Measurements from ENCODE around the gene DDX5. TPM values are rescaled to one million over a fixed set of nuclear protein-coding genes. Genes with fewer than 3 reads are reported as not detected.

Gene DDX5
- polyA plus RNA-seq, 1 of the 3 experiments (the other 2 are of a cell fraction): 1,642 TPM

GRCh38 chr17:64459284-64459747, 46.8 kb downstream of the DDX5 start:
- Histone ChIP-seq H3F3A (replicated peaks; ENCODE audit: insufficient read depth) (no peaks in the 10 kb centered on the region), H3K27ac (ENCODE audit: low read depth in 2 of 2, low read length in 1 of 2) (no peak overlapping the region), H3K79me2 (ENCODE audit: insufficient read depth) (no peaks in the 10 kb centered on the region), H3K27me3 (ENCODE audit: insufficient read depth) (no peaks in the 10 kb centered on the region), H2AFZ (ENCODE audit: low read depth) (no peak overlapping the region), H3K4me3 (ENCODE audit: low read depth in 2 of 2, low read length in 1 of 2) (no peak overlapping the region), H3K4me2 (no peak overlapping the region), H4K20me1 (ENCODE audit: insufficient read depth) (no peaks in the 10 kb centered on the region), H3K4me1 (ENCODE audit: control insufficient read depth in 1 of 2, insufficient read depth in 2 of 2, low read depth in 1 of 2, low read length in 1 of 2) (no peaks in the 10 kb centered on the region), H3K9ac (no peak overlapping the region), H3K9me3 (no peaks in the 10 kb centered on the region), H3K36me3 (replicated peaks in 1 of 2; ENCODE audit: control insufficient read depth in 1 of 2, insufficient read depth in 2 of 2, low read length in 1 of 2) (no peaks in the 10 kb centered on the region), H3K9me2 (no peaks in the 10 kb centered on the region)
- CTCF ChIA-PET: interaction anchor here (2.0 kb wide), 1 partner anchor 39 kb away, joined by 5 read pairs; no protein-coding TSS in a partner anchor
- no peak for DNase-seq
- 85% methylated on average over 6 of the region's 6 CpGs for WGBS (ENCODE audit: low lambda C conversion rate)
- POLR2A ChIA-PET: no interaction called here
- TF ChIP-seq SIN3A (IDR thresholded peaks at IDR 0.05; ENCODE audit: borderline replicate concordance, low read depth, low read length) (no peak), CHD2 (IDR thresholded peaks at IDR 0.05; ENCODE audit: low read length, partially characterized antibody) (no peak)

GRCh38 chr17:64458756-64459155, 47.3 kb downstream of the DDX5 start:
- DNase-seq: no peak
- Histone ChIP-seq H3F3A (replicated peaks; ENCODE audit: insufficient read depth) (no peaks in the 10 kb centered on the region), H4K20me1 (ENCODE audit: insufficient read depth) (no peaks in the 10 kb centered on the region), H3K36me3 (replicated peaks in 1 of 2; ENCODE audit: control insufficient read depth in 1 of 2, insufficient read depth in 2 of 2, low read length in 1 of 2) (no peaks in the 10 kb centered on the region), H2AFZ (ENCODE audit: low read depth) (no peak overlapping the region), H3K4me3 (ENCODE audit: low read depth in 2 of 2, low read length in 1 of 2) (no peak overlapping the region), H3K4me1 (ENCODE audit: control insufficient read depth in 1 of 2, insufficient read depth in 2 of 2, low read depth in 1 of 2, low read length in 1 of 2) (no peaks in the 10 kb centered on the region), H3K79me2 (ENCODE audit: insufficient read depth) (no peaks in the 10 kb centered on the region), H3K9ac (no peak overlapping the region), H3K4me2 (no peak overlapping the region), H3K27me3 (ENCODE audit: insufficient read depth) (no peaks in the 10 kb centered on the region), H3K9me2 (no peaks in the 10 kb centered on the region), H3K9me3 (no peaks in the 10 kb centered on the region), H3K27ac (ENCODE audit: low read depth in 2 of 2, low read length in 1 of 2) (no peak overlapping the region)
- ChIA-PET POLR2A (no interaction called here), CTCF (interaction anchor here (2.0 kb wide), 1 partner anchor 39 kb away, joined by 5 read pairs; no protein-coding TSS in a partner anchor)
- no peak for TF ChIP-seq RCOR1 (IDR thresholded peaks at IDR 0.05; ENCODE audit: low read length)
- no peak for TF ChIP-seq JUND (IDR thresholded peaks at IDR 0.05)
- no peak for TF ChIP-seq YY1 (IDR thresholded peaks at IDR 0.05; ENCODE audit: low read depth)
- no peak for TF ChIP-seq USF1 (IDR thresholded peaks at IDR 0.05; ENCODE audit: borderline replicate concordance, low read depth)
- TF ChIP-seq NRF1 (IDR thresholded peaks at IDR 0.05; ENCODE audit: low read depth, low read length): no peak
- TF ChIP-seq MAX (IDR thresholded peaks at IDR 0.05; ENCODE audit: low read depth): no peak
- TF ChIP-seq FOXM1 (IDR thresholded peaks at IDR 0.05; ENCODE audit: low read depth): no peak
- TF ChIP-seq USF2 (IDR thresholded peaks at IDR 0.05; ENCODE audit: borderline replicate concordance, low read depth, low read length): no peak
- TF ChIP-seq TEAD4 (IDR thresholded peaks at IDR 0.05; ENCODE audit: borderline replicate concordance, insufficient read depth): no peak
- TF ChIP-seq MEF2A (IDR thresholded peaks at IDR 0.05; ENCODE audit: borderline replicate concordance, low read depth): no peak
- TF ChIP-seq REST (IDR thresholded peaks at IDR 0.05; ENCODE audit: low read depth, low read length): no peak
- TF ChIP-seq GABPA (IDR thresholded peaks at IDR 0.05; ENCODE audit: low read depth): no peak
- TF ChIP-seq CHD2 (IDR thresholded peaks at IDR 0.05; ENCODE audit: low read length, partially characterized antibody): no peak
- TF ChIP-seq RFX5 (IDR thresholded peaks at IDR 0.05; ENCODE audit: low read length): no peak
- TF ChIP-seq GATA2 (CRISPR knock-in tag; IDR thresholded peaks at IDR 0.05): no peak
- no peak for TF ChIP-seq SIN3A (IDR thresholded peaks at IDR 0.05; ENCODE audit: borderline replicate concordance, low read depth, low read length)
- no peak for TF ChIP-seq IRF3 (IDR thresholded peaks at IDR 0.05; ENCODE audit: low read depth, low read length)
- no peak for TF ChIP-seq MXI1 (IDR thresholded peaks at IDR 0.05; ENCODE audit: low read depth, low read length)
- 60% methylated on average over 3 of the region's 8 CpGs for whole genome bisulfite sequencing (ENCODE audit: low lambda C conversion rate)
